ENCODE data around the gene XYLT1.

Gene XYLT1

GRCh38 chr16:17213025-17213424 is 257.7 kb downstream of the XYLT1 start:
- no peak overlapping the region for H3K4me3 ChIP-seq (ENCODE audit: low read length)
- TF ChIP-seq, protein P1, sequence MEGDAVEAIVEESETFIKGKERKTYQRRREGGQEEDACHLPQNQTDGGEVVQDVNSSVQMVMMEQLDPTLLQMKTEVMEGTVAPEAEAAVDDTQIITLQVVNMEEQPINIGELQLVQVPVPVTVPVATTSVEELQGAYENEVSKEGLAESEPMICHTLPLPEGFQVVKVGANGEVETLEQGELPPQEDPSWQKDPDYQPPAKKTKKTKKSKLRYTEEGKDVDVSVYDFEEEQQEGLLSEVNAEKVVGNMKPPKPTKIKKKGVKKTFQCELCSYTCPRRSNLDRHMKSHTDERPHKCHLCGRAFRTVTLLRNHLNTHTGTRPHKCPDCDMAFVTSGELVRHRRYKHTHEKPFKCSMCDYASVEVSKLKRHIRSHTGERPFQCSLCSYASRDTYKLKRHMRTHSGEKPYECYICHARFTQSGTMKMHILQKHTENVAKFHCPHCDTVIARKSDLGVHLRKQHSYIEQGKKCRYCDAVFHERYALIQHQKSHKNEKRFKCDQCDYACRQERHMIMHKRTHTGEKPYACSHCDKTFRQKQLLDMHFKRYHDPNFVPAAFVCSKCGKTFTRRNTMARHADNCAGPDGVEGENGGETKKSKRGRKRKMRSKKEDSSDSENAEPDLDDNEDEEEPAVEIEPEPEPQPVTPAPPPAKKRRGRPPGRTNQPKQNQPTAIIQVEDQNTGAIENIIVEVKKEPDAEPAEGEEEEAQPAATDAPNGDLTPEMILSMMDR (IDR thresholded peaks at IDR 0.05; ENCODE audit: insufficient read depth, low read depth, low read length, missing control alignments) = no peak
- no peak for DNase-seq (ENCODE audit: low read depth)

DNA sequence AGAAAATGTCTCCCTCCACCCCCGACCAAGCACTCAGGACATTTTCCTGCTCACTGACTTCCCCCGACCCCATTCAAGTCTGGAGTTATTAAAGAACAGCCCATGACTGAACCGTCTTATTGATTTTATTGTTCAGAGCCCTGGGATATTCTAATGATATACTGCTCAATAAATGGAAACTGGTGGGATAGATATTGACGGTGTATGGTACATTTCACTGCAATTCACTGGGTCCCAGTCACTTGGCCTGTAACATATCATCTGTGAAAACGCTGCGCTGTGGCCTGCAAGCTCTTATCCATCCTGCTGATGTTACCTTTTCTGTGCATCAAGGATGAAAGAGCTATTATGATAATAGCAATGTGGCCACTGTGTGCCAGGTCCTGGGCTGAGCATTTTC is 258.2 kb downstream of the XYLT1 start:
- TF ChIP-seq, protein P1 (IDR thresholded peaks at IDR 0.05; ENCODE audit: insufficient read depth, low read depth, low read length, missing control alignments) = no peak
- H3K4me3 ChIP-seq (ENCODE audit: low read length) = no peak overlapping the region
- DNase-seq (ENCODE audit: low read depth) = no peak

DNA sequence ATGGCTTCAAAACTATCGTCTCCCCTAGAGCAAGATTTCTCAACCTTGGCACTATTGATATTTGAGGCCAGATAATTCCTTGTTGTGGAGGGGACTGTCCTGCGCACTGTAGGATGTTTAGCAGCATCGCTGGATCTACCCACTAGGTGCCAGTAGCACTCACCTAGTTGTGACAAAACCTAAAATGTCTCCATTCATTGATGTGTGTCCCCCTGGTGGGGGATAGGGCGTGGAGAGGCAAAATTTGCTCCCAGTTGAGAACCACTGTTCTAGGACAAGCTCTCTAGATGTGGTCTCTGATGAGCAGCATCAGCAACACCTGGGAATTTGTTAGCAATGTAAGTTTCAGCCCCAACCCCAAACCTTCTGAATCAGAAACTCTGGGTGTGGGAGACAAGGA is 259.0 kb downstream of the XYLT1 start:
- no peak for DNase-seq (ENCODE audit: low read depth)
- H3K4me3 ChIP-seq (ENCODE audit: low read length) = no peak overlapping the region
- TF ChIP-seq, protein P1 (IDR thresholded peaks at IDR 0.05; ENCODE audit: insufficient read depth, low read depth, low read length, missing control alignments) = no peak

DNA sequence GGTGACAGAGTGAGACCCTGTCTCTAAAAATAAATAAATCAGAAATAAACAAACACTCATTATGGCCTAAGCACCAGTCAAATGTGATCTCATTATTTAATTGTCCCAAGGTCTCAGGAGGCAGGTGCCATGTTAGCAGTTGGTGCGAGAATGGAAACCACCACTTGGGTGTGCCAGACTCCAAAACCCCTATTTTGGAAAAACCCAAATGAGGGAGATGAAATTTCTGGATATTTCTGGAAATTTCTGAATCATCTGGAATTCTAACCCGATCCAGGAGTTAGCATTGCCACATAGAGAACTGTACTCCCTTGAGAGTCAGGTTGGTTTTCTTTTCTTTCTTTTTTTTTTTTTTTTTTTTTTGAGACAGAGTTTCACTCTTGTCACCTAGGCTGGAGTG is 264.0 kb downstream of the XYLT1 start:
- no peak overlapping the region for H3K4me3 ChIP-seq (ENCODE audit: low read length)
- TF ChIP-seq, protein P1 (IDR thresholded peaks at IDR 0.05; ENCODE audit: insufficient read depth, low read depth, low read length, missing control alignments) = no peak
- DNase-seq (ENCODE audit: low read depth) = no peak

- H3K4me3 ChIP-seq (ENCODE audit: low read length) = no peak overlapping the region
- no peak for DNase-seq (ENCODE audit: low read depth)
- TF ChIP-seq, protein P1 (IDR thresholded peaks at IDR 0.05; ENCODE audit: insufficient read depth, low read depth, low read length, missing control alignments) = no peak
Measured at GRCh38 chr16:17205279-17206211, 265.2 kb downstream of the XYLT1 start.

DNA sequence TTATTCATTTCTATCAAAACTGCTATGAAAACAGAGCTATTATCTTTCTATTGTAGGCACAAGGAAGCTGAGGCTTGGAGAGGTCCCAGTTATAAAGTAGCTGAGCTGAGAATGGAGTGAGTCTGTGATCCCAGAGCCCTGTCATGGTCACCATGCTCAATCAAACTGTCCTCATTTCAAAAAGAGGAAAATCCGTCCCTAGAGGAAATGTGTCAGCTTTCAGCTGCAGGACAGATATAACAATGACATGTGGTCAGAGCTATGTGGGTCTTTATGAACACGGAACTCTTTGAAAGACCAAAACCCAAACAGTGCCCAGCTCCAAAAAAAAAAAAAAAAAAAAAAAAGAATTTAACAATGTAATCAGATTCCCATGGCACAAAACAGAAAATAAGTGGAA is 266.1 kb downstream of the XYLT1 start:
- H3K4me3 ChIP-seq (ENCODE audit: low read length) = no peak overlapping the region
- no peak for DNase-seq (ENCODE audit: low read depth)
- TF ChIP-seq, protein P1 (IDR thresholded peaks at IDR 0.05; ENCODE audit: insufficient read depth, low read depth, low read length, missing control alignments) = no peak

- DNase-seq (ENCODE audit: low read depth) = no peak
- TF ChIP-seq, protein P1 (IDR thresholded peaks at IDR 0.05; ENCODE audit: insufficient read depth, low read depth, low read length, missing control alignments) = no peak
Measured at GRCh38 chr16:17204206-17204605, 266.6 kb downstream of the XYLT1 start.

More at GRCh38 chr16:17204206-17204605, 266.6 kb downstream of the XYLT1 start:
- no peak overlapping the region for H3K4me3 ChIP-seq (ENCODE audit: low read length)
